GM19238 (cell line): ENCODE data around the gene UPF2.
"Not testable (repeated sequence)": the region's sequence is repeated elsewhere in the genome, so short reads cannot be mapped to it uniquely, and the experiment has no call there.

Experiments used
- DNase-seq: peaks from one replicate; pipeline ENCODE4 v3.0.0; 2011; ENCODE audit warnings: low spot score; ENCODE audit not compliant: insufficient read length

The UPF2 gene

GRCh38 chr10:11975795-11976194 lies 66.8 kb downstream of the UPF2 start:
- no peak for DNase-seq

GRCh38 chr10:11972523-11972922 lies 70.1 kb downstream of the UPF2 start:
- DNase-seq: not testable (repeated sequence)

- DNase-seq: no peak
Measured at GRCh38 chr10:11962176-11962575, 80.4 kb downstream of the UPF2 start.

- no peak for DNase-seq
Measured at GRCh38 chr10:11961771-11962170, 80.8 kb downstream of the UPF2 start.

DNA sequence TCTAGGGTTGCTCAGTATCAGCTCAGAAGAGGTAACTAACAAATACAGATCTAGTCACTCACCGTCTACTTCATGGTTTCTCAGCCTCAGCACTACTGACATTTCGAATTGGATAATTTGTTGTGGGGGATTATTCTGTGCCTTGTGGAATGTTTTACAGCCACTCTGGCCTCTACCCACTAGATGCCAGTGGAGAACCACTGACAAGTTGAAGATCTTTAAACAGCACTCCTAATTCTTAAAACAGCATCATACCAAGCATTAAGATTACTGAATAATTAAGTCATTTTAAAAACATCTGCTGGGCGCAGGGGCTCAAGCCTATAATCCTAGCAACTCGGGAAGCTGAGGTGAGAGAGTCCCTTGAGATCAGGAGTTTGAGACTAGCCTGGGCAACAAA lies 82.6 kb downstream of the UPF2 start:
- DNase-seq: no peak

- no peak for DNase-seq
Measured at GRCh38 chr10:11958956-11959355, 83.7 kb downstream of the UPF2 start.

DNA sequence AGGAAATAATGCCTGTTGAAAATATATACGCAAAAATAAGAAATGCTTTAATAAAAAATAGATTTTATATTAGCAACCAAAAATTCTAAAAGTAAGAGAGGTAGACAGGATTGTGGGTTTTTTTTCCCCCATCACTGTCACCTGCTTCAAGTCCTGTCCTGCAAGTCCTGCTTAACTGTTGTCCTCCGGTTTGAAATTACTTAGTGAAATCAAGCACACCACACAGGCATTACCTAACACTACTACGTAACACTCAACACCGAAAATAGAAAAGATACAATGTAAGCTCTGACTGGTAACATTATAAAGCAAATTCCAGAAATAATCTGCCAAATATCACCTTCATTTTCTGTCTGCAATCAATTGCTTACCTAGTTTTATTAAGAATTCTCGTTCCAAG lies 90.9 kb downstream of the UPF2 start:
- no peak for DNase-seq

DNA sequence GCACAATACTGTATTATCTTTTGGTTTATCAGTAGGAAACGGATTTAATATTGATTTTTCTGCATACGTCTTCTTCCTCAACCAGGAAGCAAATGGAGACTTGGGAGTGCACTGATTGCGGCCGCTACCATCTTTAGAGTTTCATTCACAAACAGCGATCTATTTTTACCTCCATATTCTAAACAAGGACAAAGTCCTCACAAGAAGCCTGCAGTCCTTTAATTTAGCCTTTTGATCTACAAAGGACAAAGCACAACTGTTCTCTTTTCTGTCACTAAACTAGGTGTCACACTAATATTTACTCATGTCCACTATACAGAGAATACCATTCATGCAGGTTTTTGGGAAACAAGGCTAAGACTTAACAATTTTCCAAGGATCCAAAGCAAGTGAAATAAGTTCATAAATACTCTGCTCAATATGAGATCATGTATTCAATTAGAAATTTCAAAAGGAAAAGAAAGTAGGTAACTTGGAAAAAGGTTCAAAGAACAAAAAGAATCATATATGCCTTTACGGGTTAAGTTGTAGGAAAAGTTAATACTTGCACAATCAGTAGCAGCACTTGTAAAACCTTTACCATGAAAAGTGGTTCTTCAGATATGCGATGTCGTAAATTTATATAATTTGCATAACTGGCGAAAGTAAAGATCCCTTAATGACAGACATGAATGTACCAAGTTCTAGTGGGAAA lies 92.1 kb downstream of the UPF2 start:
- no peak for DNase-seq

DNA sequence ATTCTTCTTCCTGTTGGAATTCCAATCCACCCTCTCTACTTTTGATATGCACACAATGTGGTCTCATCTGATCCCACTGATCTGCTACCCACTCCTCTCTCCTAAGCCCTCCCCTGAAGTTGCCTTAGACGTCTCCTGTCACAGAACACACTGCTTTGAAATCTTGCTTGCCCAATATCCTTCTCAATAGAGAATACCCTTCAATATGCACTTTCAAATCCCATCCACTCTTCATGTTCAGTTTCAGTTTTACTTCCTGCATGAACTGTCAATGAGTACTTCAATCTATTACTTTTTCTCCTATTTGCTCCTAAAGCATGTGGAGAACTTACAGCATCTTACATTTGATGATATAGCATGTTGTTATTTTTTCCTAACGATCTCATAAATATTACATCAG lies 93.5 kb downstream of the UPF2 start:
- no peak for DNase-seq

DNA sequence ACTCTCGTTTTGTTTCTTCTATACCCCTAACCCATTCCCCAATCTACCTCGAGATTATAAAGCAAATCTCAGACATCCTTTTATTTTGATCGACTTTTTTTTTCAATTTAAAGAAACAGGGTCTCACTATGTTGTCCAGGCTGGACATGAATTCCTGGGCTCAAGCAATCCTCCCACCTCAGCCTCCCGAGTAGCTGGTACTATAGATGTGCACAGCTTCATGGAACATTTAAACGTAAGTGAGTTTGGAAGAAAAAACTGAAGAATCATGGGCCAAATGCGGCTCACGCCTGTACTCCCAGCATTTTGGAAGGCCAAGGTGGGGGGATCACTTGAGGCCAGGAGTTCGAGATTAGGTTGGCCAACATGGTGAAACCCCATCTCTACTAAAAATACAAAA lies 96.0 kb downstream of the UPF2 start:
- DNase-seq: no peak

GRCh38 chr10:11936389-11937152 lies 106.0 kb downstream of the UPF2 start:
- DNase-seq: no peak

GRCh38 chr10:11934262-11934661 lies 108.3 kb downstream of the UPF2 start:
- DNase-seq: no peak

DNA sequence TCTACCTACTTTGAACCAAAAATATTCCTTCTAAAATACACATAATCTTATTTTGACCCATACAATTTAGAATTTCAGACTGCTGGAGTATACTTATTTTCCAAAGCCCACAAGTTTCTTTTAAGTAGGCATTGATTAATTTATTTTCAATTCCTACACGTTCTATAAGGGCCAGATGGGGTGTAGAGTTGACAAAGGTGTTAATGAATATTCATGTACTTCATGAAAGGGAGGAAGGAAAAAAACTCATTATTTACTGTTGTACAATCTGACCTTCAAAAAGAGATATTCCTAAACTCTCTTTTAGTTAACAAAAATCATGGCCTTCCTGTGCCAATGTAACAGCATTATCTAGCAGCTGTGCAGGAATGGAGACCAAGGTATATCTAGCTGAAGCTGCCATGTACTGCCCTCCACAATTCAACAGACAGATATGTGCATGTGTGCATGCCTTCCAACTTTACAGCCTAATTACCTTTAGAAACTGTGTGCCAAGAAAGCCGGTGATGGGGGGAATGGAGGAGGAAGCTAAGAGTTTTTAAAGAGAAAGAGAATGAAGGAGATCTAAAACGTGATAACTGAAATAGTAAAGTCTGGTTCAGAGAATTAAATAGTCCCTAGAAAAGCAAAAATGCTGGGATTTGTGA lies 108.9 kb downstream of the UPF2 start:
- DNase-seq: no peak

GRCh38 chr10:11931038-11931437 lies 111.6 kb downstream of the UPF2 start:
- DNase-seq: no peak

DNA sequence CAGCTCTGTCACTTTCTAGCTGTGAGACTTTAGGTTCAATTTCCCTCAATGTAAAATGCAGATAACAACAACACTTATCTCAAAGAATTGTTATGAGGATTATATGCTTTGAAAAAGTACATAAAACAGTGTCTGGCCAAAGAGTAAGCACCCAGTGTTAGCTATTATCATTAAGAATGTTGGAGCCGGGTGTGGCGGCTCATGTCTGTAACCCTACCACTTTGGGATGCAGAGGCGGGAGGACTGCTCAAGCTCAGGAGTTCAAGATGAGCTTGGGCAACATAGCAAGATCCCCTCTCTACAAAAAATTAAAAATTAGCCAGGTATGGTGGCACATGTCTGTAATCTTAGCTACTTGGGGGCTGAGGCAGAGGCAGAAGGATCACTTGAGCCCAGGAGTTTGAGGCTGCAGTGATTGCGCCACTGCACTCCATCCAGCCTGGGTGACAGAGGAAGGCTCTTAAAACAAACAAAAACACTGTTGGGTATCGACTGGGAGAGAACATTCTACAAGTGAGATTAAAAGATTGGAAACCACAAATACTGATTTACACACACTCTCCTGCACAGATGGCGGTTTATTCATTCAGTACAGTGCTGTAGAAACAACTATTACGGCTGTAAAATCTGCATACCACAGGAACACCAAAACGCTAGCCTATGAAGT lies 112.2 kb downstream of the UPF2 start:
- DNase-seq: no peak

- DNase-seq: no peak
Measured at GRCh38 chr10:11927746-11928145, 114.9 kb downstream of the UPF2 start.

- DNase-seq: no peak
Measured at GRCh38 chr10:11921800-11922392, 120.7 kb downstream of the UPF2 start.

- no peak for DNase-seq
Measured at GRCh38 chr10:11919271-11919670, 123.3 kb downstream of the UPF2 start.

DNA sequence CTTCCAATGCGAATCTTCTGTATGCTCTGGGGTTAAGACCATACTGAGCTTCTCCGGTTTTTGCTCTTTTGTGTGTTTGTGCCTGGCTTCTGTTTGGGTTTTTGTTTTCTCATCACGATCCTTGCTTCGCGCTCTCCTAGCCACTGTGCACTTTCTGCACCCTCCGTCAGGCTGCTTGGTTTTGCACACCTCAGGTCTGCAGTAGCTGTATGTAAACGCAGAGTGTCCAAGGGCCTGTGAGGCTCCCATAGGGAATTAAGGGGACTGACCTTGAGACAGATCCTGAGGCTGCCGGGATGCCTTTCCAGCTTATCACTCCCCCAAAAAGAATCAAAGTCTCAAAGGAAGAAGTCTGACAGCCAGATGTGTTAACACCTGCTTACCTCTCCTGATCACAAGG lies 124.2 kb downstream of the UPF2 start:
- no peak for DNase-seq

GRCh38 chr10:11913079-11913641 lies 129.4 kb downstream of the UPF2 start:
- no peak for DNase-seq

GRCh38 chr10:11910102-11910501 lies 132.5 kb downstream of the UPF2 start:
- DNase-seq: no peak
